ENCODE results near the gene SLC22A15.

DNA sequence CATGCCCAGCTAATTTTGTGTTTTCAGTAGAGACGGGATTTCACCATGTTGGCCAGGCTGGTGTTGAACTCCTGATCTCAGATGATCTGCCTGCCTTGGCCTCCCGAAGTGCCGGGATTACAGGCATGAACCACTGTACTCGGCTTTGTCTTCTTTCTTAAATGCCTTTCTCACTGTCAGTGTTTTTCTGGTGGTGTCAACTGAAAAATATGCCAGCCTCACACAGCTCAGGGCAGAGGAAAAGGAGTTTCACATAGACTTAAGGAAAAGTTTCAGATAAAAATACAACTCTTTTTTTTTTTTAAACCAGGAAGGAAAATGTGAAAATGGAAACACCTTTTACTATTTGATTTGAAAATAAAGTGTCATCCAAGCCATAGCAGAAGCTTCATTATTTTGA is 130.3 kb downstream of the SLC22A15 start:
- TF ChIP-seq, protein P1, sequence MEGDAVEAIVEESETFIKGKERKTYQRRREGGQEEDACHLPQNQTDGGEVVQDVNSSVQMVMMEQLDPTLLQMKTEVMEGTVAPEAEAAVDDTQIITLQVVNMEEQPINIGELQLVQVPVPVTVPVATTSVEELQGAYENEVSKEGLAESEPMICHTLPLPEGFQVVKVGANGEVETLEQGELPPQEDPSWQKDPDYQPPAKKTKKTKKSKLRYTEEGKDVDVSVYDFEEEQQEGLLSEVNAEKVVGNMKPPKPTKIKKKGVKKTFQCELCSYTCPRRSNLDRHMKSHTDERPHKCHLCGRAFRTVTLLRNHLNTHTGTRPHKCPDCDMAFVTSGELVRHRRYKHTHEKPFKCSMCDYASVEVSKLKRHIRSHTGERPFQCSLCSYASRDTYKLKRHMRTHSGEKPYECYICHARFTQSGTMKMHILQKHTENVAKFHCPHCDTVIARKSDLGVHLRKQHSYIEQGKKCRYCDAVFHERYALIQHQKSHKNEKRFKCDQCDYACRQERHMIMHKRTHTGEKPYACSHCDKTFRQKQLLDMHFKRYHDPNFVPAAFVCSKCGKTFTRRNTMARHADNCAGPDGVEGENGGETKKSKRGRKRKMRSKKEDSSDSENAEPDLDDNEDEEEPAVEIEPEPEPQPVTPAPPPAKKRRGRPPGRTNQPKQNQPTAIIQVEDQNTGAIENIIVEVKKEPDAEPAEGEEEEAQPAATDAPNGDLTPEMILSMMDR (IDR thresholded peaks at IDR 0.05), result no peak
- TF ChIP-seq POLR2A (IDR thresholded peaks at IDR 0.05; ENCODE audit: low read depth) (no peak), POLR2AphosphoS5 (IDR thresholded peaks at IDR 0.05) (no peak), EP300 (IDR thresholded peaks at IDR 0.05) (no peak)

All from esophagus muscularis mucosa (tissue), 4 donors.